HepG2 (cell line): ENCODE results near the gene PIEZO1. TPM values are rescaled to one million over a fixed set of nuclear protein-coding genes. Genes with fewer than 3 reads are reported as not detected.

Source experiments
- ATAC-seq: fragments of 200-7000 bp; cut with Tn5 transposase; 3 replicates; pipeline ENCODE4 v1.9.1; 2020; ENCODE audit warnings: mild to moderate bottlenecking, moderate library complexity
- BruUV-seq: library from RNA; stranded (reverse); fragments of 400-500 nt; replicated peaks from 2 replicates; lab custom pipeline; 2021; lab: Mats Ljungman, UMichigan
- CTCF ChIA-PET: fragments of 300-600 bp; formaldehyde crosslinking; extraction: SDS; loops from one replicate; lab custom pipeline; 2021; ENCODE audit warnings: low total read pairs, inconsistent platforms, low intra/inter-chr PET ratio; lab: Yijun Ruan, JAX
- POLR2A ChIA-PET: fragments of 350-600 bp; sonication (Branson Sonifier 250); formaldehyde crosslinking; loops from one replicate; lab custom pipeline; 2020; ENCODE audit warnings: antibody characterized with exemption, inconsistent platforms; lab: Yijun Ruan, JAX
- DNase-seq: peaks from one replicate; pipeline ENCODE4 v3.0.0-alpha.2; 2015; ENCODE audit warnings: low spot score
- FAIRE-seq: peaks from 3 replicates; lab custom pipeline; 2011; peaks lifted over from hg19 to GRCh38; lab: Jason Lieb, UNC
- H2AFZ ChIP-seq: one replicate; pipeline ENCODE4 v1.6.1; 2011; ENCODE audit warnings: low read length, inconsistent platforms
- H3K27ac ChIP-seq: fragments of 300-600 bp; 3 replicates; pipeline ENCODE4 v1.8.0; 2011; ENCODE audit warnings: mixed run types, mild to moderate bottlenecking, mixed read lengths, low read length, inconsistent platforms; ENCODE audit not compliant: insufficient read depth; ENCODE audit errors: extremely low read length
- H3K27me3 ChIP-seq, 2 experiments: fragments of 200-600 bp in 1 of 2; 2 replicates in 1 of 2; 3 replicates in 1 of 2; pipeline versions ENCODE4 v1.6.0 to v1.8.0; 2011; ENCODE audit warnings: low read length in 2 of 2, mild to moderate bottlenecking in 2 of 2, moderate library complexity in 2 of 2, inconsistent platforms in 1 of 2; ENCODE audit not compliant: insufficient read depth in 2 of 2, control insufficient read depth in 1 of 2
- H3K36me3 ChIP-seq, 2 experiments: fragments of 200-600 bp in 1 of 2; replicated peaks in 1 of 2; 2 replicates in 1 of 2; 3 replicates in 1 of 2; pipeline versions ENCODE4 v1.5.1 to v1.8.0; 2011; ENCODE audit warnings: low read length in 2 of 2, inconsistent platforms in 1 of 2; ENCODE audit not compliant: insufficient read depth in 2 of 2, control insufficient read depth in 1 of 2
- H3K4me1 ChIP-seq: 2 replicates; pipeline ENCODE4 v1.5.1; 2012; ENCODE audit warnings: low read length, inconsistent platforms; ENCODE audit not compliant: insufficient read depth
- H3K4me2 ChIP-seq: 2 replicates; pipeline ENCODE4 v1.6.0; 2011; ENCODE audit warnings: low read depth, low read length, inconsistent platforms
- H3K4me3 ChIP-seq, 3 experiments: fragments of 200-600 bp in 1 of 3; sonication (generic), shearing (Covaris generic) in 1 of 3; replicated peaks in 1 of 3; 2 replicates each; pipeline ENCODE4 v1.5.1; 2011 to 2016; ENCODE audit warnings: low read length in 3 of 3, inconsistent platforms in 2 of 3, low read depth in 2 of 3, mild to moderate bottlenecking in 2 of 3, control low read depth in 1 of 3, mixed read lengths in 1 of 3; ENCODE audit not compliant: insufficient read depth in 1 of 3
- H3K79me2 ChIP-seq: one replicate; pipeline ENCODE4 v1.6.1; 2011; ENCODE audit warnings: low read length, inconsistent platforms; ENCODE audit not compliant: insufficient read depth
- H3K9ac ChIP-seq: 2 replicates; pipeline ENCODE4 v1.6.0; 2011; ENCODE audit warnings: mild to moderate bottlenecking, low read depth, low read length, inconsistent platforms; ENCODE audit not compliant: insufficient read depth
- H3K9me3 ChIP-seq: 2 replicates; pipeline ENCODE4 v1.5.1; 2012; ENCODE audit warnings: mild to moderate bottlenecking, low read length
- H4K20me1 ChIP-seq: 2 replicates; pipeline ENCODE4 v1.6.0; 2011; ENCODE audit warnings: inconsistent platforms, mild to moderate bottlenecking, low read length, moderate library complexity; ENCODE audit not compliant: insufficient read depth
- ATM ChIP-seq: fragments of 450-650 bp; IDR thresholded peaks from 2 replicates; pipeline ENCODE4 v1.7.1; 2017; ENCODE audit warnings: mild to moderate bottlenecking, borderline replicate concordance
- HMG20A ChIP-seq: IDR thresholded peaks from 2 replicates; pipeline ENCODE4 v1.6.1; 2016; ENCODE audit warnings: borderline replicate concordance
- KLF6 ChIP-seq: IDR thresholded peaks from 2 replicates; pipeline ENCODE4 v1.8.0; 2016; ENCODE audit warnings: missing biosample characterization, missing genetic modification reagents
- NFRKB ChIP-seq: fragments of 450-650 bp; IDR thresholded peaks from 2 replicates; pipeline ENCODE4 v1.6.1; 2017
- RXRA ChIP-seq: sonication (generic); formaldehyde crosslinking; IDR thresholded peaks from 2 replicates; pipeline ENCODE4 v1.5.1; 2020; ENCODE audit warnings: missing genetic modification reagents
- ZBTB3 ChIP-seq: sonication (generic); formaldehyde crosslinking; IDR thresholded peaks from 2 replicates; pipeline ENCODE4 v1.4.0; 2020; ENCODE audit warnings: low read depth, mild to moderate bottlenecking, moderate library complexity, missing genetic modification reagents, borderline replicate concordance
- ZNF562 ChIP-seq: sonication (generic); formaldehyde crosslinking; IDR thresholded peaks from 2 replicates; pipeline ENCODE4 v1.8.0; 2022; ENCODE audit warnings: missing genetic modification reagents, borderline replicate concordance
- WGBS: methylation state at CpG from one replicate; pipeline ENCODE4 v1.1.6; 2017; ENCODE audit warnings: low lambda C conversion rate; 5-methylcytosine and 5-hydroxymethylcytosine counted together
- in situ Hi-C: cut with HindIII; loops from 2 replicates; pipeline ENCODE4 v1.10.0; 2017; ENCODE audit warnings: low pct_unique_long_range_greater_than_20kb; ENCODE audit not compliant: extremely low pct_ligation_motif_present
- intact Hi-C: fragments of 100-400 bp; cut with micrococcal nuclease; formaldehyde crosslinking; loops from one replicate; pipeline ENCODE4 v1.10.0; 2022; ENCODE audit not compliant: unreplicated experiment
- polyA plus RNA-seq, 8 experiments: library from polyadenylated mRNA; depleted of rRNA in 3 of 8; stranded (reverse) in 7 of 8; unstranded in 1 of 8; fragments of >200 nt; fragmentation: Illumina TruSeq in 4 of 8; extraction: Trizol in 4 of 8; gene quantifications; 2 replicates each; pipeline versions ENCODE4 v1.2.1 to v1.2.3, GENCODE V29; 2011 to 2016; ENCODE audit warnings: low read depth in 4 of 8, missing spikeins in 1 of 8, mixed read lengths in 1 of 8; ENCODE audit not compliant: insufficient read depth in 1 of 8
- total RNA-seq, 5 experiments: library from RNA; depleted of rRNA; stranded (reverse); fragments of >200 nt; fragmentation: Illumina TruSeq; extraction: Trizol; gene quantifications; 2 replicates each; pipeline ENCODE4 v1.2.3, GENCODE V29; 2016; ENCODE audit warnings: low read depth in 1 of 5
- TF ChIP-seq, protein P1 (sequence below): sonication (generic); formaldehyde crosslinking; IDR thresholded peaks from 2 replicates; pipeline ENCODE4 v1.5.0; 2020; ENCODE audit warnings: mild to moderate bottlenecking, missing genetic modification reagents
- TF ChIP-seq, protein P2 (sequence below): sonication (generic); formaldehyde crosslinking; IDR thresholded peaks from 2 replicates; pipeline ENCODE4 v1.8.0; 2022; ENCODE audit warnings: missing genetic modification reagents, mild to moderate bottlenecking, inconsistent platforms, borderline replicate concordance
- TF ChIP-seq, protein P3 (sequence below): sonication (generic); formaldehyde crosslinking; IDR thresholded peaks from 2 replicates; pipeline ENCODE4 v1.5.0; 2020; ENCODE audit warnings: mild to moderate bottlenecking, low read depth, missing genetic modification reagents, borderline replicate concordance
- TF ChIP-seq, protein P4 (sequence below), 2 experiments: IDR thresholded peaks; 2 replicates each; pipeline ENCODE4 v1.6.1; 2011 to 2012; ENCODE audit warnings: low read length in 2 of 2, borderline replicate concordance in 1 of 2, low read depth in 1 of 2, mild to moderate bottlenecking in 1 of 2, moderate library complexity in 1 of 2
- TF ChIP-seq, protein P5 (sequence below): sonication (generic); formaldehyde crosslinking; IDR thresholded peaks from 2 replicates; pipeline ENCODE4 v1.8.0; 2022; ENCODE audit warnings: missing genetic modification reagents, mild to moderate bottlenecking, moderate library complexity, borderline replicate concordance

The PIEZO1 gene
- total and polyA plus RNA-seq, 2 of the 13 experiments (the other 11 are each of a cell fraction or from before 2014, with no cell fraction given) = 67.9 to 85.0 TPM

DNA sequence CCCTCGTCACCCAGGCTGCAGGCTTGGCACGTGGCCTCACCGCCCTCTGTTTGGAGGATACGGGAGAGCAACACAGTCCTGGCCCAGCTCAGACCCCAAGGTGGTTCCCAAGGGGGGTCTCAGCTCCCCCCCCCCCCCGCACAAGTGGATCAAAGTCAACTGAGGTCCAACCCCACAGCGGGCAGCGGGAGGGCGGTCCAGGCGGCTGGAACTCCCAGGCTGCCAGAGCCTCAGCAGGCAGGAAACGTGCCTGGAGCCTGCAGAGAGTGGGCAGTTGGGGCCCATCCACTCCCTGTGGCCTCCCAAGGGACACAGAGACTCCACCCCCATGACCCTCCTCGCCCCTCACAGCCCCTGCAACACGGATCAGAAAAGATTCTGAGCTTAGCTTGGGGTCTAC is 36.7 kb downstream of the PIEZO1 start:
- intact Hi-C loops (loop anchor here (1.0 kb wide), 1 partner anchor 23 kb away; no protein-coding TSS in a partner anchor), in situ Hi-C loops (no loop called here)
- Histone ChIP-seq H3K36me3 (peaks cover 5 to 13% of the 10 kb centered on the region in 2 experiments; a peak in 4 of 5 replicates), H3K4me1 (no peaks in the 10 kb centered on the region), H3K9me3 (no peaks in the 10 kb centered on the region), H3K27ac (no peak overlapping the region), H2AFZ (no peak overlapping the region), H3K27me3 (no peaks in the 10 kb centered on the region; a peak in 1 of 5 replicates), H4K20me1 (peaks cover 4% of the 10 kb centered on the region), H3K9ac (no peak overlapping the region), H3K4me2 (no peak overlapping the region), H3K4me3 (no peak overlapping the region), H3K79me2 (no peaks in the 10 kb centered on the region)
- FAIRE-seq = no peak
- ATAC-seq = no peak
- TF ChIP-seq NFRKB (no peak), RXRA (CRISPR knock-in tag) (no peak), ATM (no peak), ZNF562 (CRISPR knock-in tag) (no peak), HMG20A (CRISPR knock-in tag) (no peak), ZBTB3 (CRISPR knock-in tag) (no peak), KLF6 (CRISPR knock-in tag) (no peak)
- TF ChIP-seq, protein P1, sequence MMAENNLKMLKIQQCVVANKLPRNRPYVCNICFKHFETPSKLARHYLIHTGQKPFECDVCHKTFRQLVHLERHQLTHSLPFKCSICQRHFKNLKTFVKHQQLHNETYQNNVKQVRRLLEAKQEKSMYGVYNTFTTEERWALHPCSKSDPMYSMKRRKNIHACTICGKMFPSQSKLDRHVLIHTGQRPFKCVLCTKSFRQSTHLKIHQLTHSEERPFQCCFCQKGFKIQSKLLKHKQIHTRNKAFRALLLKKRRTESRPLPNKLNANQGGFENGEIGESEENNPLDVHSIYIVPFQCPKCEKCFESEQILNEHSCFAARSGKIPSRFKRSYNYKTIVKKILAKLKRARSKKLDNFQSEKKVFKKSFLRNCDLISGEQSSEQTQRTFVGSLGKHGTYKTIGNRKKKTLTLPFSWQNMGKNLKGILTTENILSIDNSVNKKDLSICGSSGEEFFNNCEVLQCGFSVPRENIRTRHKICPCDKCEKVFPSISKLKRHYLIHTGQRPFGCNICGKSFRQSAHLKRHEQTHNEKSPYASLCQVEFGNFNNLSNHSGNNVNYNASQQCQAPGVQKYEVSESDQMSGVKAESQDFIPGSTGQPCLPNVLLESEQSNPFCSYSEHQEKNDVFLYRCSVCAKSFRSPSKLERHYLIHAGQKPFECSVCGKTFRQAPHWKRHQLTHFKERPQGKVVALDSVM (CRISPR knock-in tag) = no peak
- TF ChIP-seq, protein P2, sequence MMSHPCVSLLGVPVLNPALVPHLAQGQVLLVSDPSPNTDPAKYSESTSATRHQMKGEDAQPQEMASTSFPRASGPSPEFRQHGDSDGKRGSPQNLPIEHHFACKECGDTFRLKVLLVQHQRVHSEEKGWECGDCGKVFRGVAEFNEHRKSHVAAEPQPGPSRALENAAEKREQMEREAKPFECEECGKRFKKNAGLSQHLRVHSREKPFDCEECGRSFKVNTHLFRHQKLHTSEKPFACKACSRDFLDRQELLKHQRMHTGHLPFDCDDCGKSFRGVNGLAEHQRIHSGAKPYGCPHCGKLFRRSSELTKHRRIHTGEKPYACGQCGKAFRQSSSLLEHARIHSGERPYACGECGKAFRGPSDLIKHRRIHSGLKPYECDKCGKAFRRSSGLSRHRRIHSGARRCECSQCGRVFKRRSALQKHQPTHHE = no peak
- TF ChIP-seq, protein P3, sequence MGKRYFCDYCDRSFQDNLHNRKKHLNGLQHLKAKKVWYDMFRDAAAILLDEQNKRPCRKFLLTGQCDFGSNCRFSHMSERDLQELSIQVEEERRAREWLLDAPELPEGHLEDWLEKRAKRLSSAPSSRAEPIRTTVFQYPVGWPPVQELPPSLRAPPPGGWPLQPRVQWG (CRISPR knock-in tag) = no peak
- TF ChIP-seq, protein P4, sequence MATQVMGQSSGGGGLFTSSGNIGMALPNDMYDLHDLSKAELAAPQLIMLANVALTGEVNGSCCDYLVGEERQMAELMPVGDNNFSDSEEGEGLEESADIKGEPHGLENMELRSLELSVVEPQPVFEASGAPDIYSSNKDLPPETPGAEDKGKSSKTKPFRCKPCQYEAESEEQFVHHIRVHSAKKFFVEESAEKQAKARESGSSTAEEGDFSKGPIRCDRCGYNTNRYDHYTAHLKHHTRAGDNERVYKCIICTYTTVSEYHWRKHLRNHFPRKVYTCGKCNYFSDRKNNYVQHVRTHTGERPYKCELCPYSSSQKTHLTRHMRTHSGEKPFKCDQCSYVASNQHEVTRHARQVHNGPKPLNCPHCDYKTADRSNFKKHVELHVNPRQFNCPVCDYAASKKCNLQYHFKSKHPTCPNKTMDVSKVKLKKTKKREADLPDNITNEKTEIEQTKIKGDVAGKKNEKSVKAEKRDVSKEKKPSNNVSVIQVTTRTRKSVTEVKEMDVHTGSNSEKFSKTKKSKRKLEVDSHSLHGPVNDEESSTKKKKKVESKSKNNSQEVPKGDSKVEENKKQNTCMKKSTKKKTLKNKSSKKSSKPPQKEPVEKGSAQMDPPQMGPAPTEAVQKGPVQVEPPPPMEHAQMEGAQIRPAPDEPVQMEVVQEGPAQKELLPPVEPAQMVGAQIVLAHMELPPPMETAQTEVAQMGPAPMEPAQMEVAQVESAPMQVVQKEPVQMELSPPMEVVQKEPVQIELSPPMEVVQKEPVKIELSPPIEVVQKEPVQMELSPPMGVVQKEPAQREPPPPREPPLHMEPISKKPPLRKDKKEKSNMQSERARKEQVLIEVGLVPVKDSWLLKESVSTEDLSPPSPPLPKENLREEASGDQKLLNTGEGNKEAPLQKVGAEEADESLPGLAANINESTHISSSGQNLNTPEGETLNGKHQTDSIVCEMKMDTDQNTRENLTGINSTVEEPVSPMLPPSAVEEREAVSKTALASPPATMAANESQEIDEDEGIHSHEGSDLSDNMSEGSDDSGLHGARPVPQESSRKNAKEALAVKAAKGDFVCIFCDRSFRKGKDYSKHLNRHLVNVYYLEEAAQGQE (IDR thresholded peaks at IDR 0.05; ENCODE audit: borderline replicate concordance in 1 of 2, low read depth in 1 of 2, low read length in 2 of 2) = no peak
- TF ChIP-seq, protein P5, sequence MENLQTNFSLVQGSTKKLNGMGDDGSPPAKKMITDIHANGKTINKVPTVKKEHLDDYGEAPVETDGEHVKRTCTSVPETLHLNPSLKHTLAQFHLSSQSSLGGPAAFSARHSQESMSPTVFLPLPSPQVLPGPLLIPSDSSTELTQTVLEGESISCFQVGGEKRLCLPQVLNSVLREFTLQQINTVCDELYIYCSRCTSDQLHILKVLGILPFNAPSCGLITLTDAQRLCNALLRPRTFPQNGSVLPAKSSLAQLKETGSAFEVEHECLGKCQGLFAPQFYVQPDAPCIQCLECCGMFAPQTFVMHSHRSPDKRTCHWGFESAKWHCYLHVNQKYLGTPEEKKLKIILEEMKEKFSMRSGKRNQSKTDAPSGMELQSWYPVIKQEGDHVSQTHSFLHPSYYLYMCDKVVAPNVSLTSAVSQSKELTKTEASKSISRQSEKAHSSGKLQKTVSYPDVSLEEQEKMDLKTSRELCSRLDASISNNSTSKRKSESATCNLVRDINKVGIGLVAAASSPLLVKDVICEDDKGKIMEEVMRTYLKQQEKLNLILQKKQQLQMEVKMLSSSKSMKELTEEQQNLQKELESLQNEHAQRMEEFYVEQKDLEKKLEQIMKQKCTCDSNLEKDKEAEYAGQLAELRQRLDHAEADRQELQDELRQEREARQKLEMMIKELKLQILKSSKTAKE = no peak
- no TSS peak for BruUV-seq
- DNase-seq = no peak
- ChIA-PET POLR2A (interaction anchor here (1.1 kb wide), 1 partner anchor 12 kb away, joined by 3 read pairs; no protein-coding TSS in a partner anchor), CTCF (interaction anchor here (1.5 to 1.8 kb wide), 2 partner anchors 36 to 91 kb away, joined by 4 to 12 read pairs; no protein-coding TSS in a partner anchor)
- WGBS = 85% methylated on average over 7 of the region's 12 CpGs
